ENCODE measurements around the gene CRK. TPM values are rescaled to one million over a fixed set of nuclear protein-coding genes. Genes with fewer than 3 reads are reported as not detected.

Gene CRK
- total and polyA plus RNA-seq, 12 donors: 22.2 to 47.5 (median 36.0) TPM

DNA sequence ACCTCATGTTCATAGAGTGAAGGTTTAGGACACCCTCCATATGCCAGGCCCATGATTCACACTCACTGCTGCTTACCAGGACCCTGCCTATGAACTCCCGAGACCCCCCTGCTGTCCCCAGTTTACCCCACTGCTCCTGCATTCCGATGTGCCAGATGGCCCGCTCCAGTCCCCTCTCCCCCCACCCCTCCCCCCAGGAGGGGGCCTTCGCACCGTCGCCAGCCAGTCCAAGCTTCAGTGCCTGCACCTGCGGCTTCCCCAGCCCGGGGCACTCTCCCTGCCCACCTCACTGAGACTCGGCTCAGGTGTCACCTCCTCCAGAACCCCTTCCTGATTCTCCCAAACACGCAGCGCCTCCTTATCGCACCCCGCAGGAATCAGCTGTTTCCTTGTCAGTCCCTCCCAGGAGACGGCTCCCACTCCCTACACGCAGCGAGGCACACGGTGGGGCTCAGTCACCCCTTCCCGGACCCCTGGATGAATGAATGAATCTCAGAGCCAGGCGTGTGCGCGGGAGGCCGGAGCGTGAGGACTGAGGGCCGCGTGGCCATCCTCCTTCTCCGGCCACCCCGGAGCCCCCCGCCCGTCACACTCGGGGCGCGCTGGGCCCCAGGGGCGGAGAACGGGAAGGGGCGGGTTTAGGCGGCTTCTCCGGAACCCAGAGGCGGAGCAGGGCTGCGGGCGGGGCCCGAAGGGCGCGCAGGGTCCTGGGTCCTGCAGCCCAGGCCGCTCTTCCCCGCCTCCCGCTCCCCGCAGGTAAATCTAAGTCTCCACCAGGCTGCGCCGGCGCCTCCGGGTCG is 34.8 kb upstream of the CRK start:
- ATAC-seq: peak; percentile 16 to 40 (median 30)
- H3K27ac ChIP-seq: peak overlapping the region; percentile 93 to 100 (median 98)
- DNase-seq: peak; percentile 79 to 80
- H3K4me1 ChIP-seq: peaks cover 27 to 89% (median 83%) of the 10 kb centered on the region in 9 donors
- peak overlapping the region; percentile 60 to 84 (median 74) for H3K4me3 ChIP-seq
- peaks cover 0 to 31% (median 0%) of the 10 kb centered on the region in 7 donors for H3K27me3 ChIP-seq
- no peaks in the 10 kb centered on the region for H3K9me3 ChIP-seq
- TF ChIP-seq, protein P1, sequence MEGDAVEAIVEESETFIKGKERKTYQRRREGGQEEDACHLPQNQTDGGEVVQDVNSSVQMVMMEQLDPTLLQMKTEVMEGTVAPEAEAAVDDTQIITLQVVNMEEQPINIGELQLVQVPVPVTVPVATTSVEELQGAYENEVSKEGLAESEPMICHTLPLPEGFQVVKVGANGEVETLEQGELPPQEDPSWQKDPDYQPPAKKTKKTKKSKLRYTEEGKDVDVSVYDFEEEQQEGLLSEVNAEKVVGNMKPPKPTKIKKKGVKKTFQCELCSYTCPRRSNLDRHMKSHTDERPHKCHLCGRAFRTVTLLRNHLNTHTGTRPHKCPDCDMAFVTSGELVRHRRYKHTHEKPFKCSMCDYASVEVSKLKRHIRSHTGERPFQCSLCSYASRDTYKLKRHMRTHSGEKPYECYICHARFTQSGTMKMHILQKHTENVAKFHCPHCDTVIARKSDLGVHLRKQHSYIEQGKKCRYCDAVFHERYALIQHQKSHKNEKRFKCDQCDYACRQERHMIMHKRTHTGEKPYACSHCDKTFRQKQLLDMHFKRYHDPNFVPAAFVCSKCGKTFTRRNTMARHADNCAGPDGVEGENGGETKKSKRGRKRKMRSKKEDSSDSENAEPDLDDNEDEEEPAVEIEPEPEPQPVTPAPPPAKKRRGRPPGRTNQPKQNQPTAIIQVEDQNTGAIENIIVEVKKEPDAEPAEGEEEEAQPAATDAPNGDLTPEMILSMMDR (IDR thresholded peaks at IDR 0.05): no peak
- H3K36me3 ChIP-seq: peaks cover 0 to 16% (median 2%) of the 10 kb centered on the region in 9 donors
- 1 to 2% methylated on average over 43 to 52 of the region's 52 CpGs for WGBS, 2 donors
- intact Hi-C loops (cut with DNase I): loop anchor here in 3 of 10 donors (2.0 to 5.0 kb wide), 3 partner anchors 20 to 34 kb away; partner anchors contain the start of gene CRK (in 1 of the 3)

DNA sequence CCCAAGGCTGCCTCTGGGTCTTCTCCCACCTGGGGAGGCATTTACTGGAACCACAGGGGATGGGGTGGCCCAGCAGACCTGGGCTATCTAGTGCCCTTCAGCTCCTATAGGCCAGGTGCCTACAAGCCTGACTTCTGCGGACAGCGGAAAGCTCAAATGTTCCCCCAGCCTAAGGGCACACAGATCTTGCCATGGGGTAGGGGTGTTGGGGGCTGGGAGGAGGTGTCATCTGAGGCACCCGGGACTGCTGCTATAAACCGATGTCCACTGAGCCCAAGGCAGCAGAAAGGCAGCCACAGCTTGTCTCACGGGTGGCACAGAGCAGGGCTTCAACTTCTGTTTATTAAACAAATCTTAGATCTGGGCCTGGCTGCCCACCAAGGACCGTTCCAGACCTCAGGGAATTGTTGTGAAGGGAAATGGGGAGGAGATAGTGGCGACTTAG is 32.8 kb upstream of the CRK start:
- Histone ChIP-seq H3K27ac (peak overlapping the region; percentile 90 to 100 (median 98)), H3K4me1 (peaks cover 26 to 85% (median 80%) of the 10 kb centered on the region in 9 donors), H3K9me3 (no peaks in the 10 kb centered on the region), H3K27me3 (peaks cover 0 to 48% (median 0%) of the 10 kb centered on the region in 7 donors), H3K36me3 (peaks cover 0 to 4% (median 0%) of the 10 kb centered on the region in 9 donors), H3K4me3 (peak overlapping the region; percentile 29 to 78 (median 72))
- intact Hi-C loops (cut with DNase I): loop anchor here in 2 of 10 donors (2.0 to 10.0 kb wide), 2 partner anchors 32 to 124 kb away; partner anchors contain the start of gene CRK (in 1 of the 2)
- no peak for DNase-seq
- no peak for ATAC-seq
- TF ChIP-seq, protein P1 (IDR thresholded peaks at IDR 0.05): no peak
- 38 to 51% methylated on average over 7 of the region's 7 CpGs for WGBS, 2 donors

DNA sequence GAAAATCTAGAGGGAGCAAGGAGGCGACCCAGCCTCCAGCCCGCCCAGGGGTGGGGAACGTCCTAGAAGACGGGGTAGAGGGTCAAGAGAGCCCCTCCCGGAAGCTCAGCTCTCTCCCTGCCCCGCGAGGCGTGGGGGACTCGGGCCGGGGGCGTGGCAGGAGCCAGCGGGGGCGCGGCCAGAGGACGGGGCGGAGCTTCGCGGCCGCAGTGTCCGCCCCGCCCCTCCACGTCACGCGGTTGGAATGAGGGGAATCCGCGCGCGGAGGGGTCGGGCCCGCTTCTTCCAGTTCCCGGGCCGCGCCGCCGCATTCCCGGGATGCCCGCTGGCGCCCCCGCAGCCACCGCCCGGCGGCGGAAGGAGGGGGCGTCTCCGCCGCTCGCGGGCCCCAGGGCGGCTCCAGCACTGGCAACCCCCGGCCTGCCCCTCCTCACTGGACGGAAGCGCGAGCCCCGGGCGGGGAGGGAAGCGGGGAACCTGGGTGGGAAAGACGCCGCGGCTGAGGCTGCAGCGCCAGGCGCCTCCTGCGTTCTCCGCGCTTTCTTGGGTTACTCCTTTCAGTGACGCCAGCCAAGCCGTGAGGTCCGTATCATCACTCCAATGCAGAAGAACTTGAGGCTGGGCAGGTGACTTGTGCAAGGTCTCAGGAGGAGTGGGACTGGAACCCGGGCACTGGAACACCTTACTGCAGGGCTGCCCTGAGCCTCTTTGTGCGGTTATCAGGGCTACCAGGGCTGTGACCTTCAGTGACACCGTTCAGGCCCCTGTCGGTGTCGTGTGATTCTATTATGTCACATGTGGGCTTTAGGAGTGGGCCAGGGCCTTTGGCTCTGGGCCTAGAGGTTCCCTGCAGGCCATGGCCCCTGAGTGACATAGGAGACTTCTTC is 32.1 kb upstream of the CRK start:
- H3K4me1 ChIP-seq: peaks cover 24 to 85% (median 73%) of the 10 kb centered on the region in 9 donors
- intact Hi-C loops (cut with DNase I): loop anchor here in 3 of 10 donors (2.0 to 10.0 kb wide), 3 partner anchors 29 to 123 kb away; partner anchors contain the start of genes CRK (in 1 of the 3) and INPP5K (in 1 of the 3)
- no peaks in the 10 kb centered on the region for H3K9me3 ChIP-seq
- TF ChIP-seq, protein P1 (IDR thresholded peaks at IDR 0.05): peak in 3 of 9 donors; percentile 8 to 18 (median 14)
- DNase-seq (peak; percentile 91), ATAC-seq (peak; percentile 59 to 75 (median 67))
- 1% methylated on average over 66 to 72 of the region's 72 CpGs for WGBS, 2 donors
- peaks cover 0 to 11% (median 7%) of the 10 kb centered on the region in 9 donors for H3K36me3 ChIP-seq
- H3K27me3 ChIP-seq: peaks cover 0 to 48% (median 0%) of the 10 kb centered on the region in 7 donors
- peak overlapping the region; percentile 29 to 78 (median 72) for H3K4me3 ChIP-seq
- peak overlapping the region; percentile 90 to 100 (median 98) for H3K27ac ChIP-seq
